Heart left ventricle (tissue), 16 donors: ENCODE measurements around the gene NR2C2AP. TPM values are rescaled to one million over a fixed set of nuclear protein-coding genes. Genes with fewer than 3 reads are reported as not detected.

Source experiments
- ATAC-seq, 4 donors: fragments of 200-7000 bp; cut with Tn5 transposase; one replicate each; pipeline ENCODE4 v1.9.1; 2020 to 2022; ENCODE audit warnings: moderate library complexity in 4 of 4, mild to moderate bottlenecking in 3 of 4, moderate number of reproducible peaks in 1 of 4
- DNase-seq, 5 donors: peaks; one replicate each; pipeline ENCODE4 v3.0.0-alpha.2; 2020
- H3K27ac ChIP-seq, 12 donors: fragments of 200-600 bp; sonication (generic) in 4 of 12; one replicate each; pipeline versions ENCODE4 v1.5.0 to v1.8.0; 2016 to 2022; ENCODE audit warnings: mild to moderate bottlenecking in 2 of 12
- H3K27me3 ChIP-seq, 9 donors: fragments of 200-600 bp; sonication (generic) in 2 of 9; one replicate each; pipeline versions ENCODE4 v1.5.1 to v1.8.0; 2016 to 2022; ENCODE audit warnings: mild to moderate bottlenecking in 3 of 9
- H3K36me3 ChIP-seq, 9 donors: fragments of 200-600 bp; sonication (generic) in 2 of 9; one replicate each; pipeline versions ENCODE4 v1.5.0 to v1.8.0; 2018 to 2022; ENCODE audit warnings: mild to moderate bottlenecking in 2 of 9
- H3K4me1 ChIP-seq, 12 donors: fragments of 200-600 bp; sonication (generic) in 4 of 12; one replicate each; pipeline versions ENCODE4 v1.5.0 to v1.8.0; 2016 to 2022; ENCODE audit warnings: mild to moderate bottlenecking in 3 of 12
- H3K4me3 ChIP-seq, 12 donors: fragments of 200-600 bp; sonication (generic) in 4 of 12; one replicate each; pipeline versions ENCODE4 v1.5.0 to v1.8.0; 2017 to 2022; ENCODE audit warnings: mild to moderate bottlenecking in 9 of 12, moderate library complexity in 4 of 12
- H3K9me3 ChIP-seq, 12 donors: fragments of 200-600 bp; sonication (generic) in 4 of 12; one replicate each; pipeline versions ENCODE4 v1.5.0 to v1.8.0; 2016 to 2022; ENCODE audit warnings: mild to moderate bottlenecking in 1 of 12
- POLR2A ChIP-seq, 2 donors: fragments of 450-650 bp; IDR thresholded peaks; one replicate each; pipeline ENCODE4 v1.6.1; 2017; ENCODE audit warnings: antibody characterized with exemption in 2 of 2, mild to moderate bottlenecking in 2 of 2, moderate library complexity in 2 of 2
- WGBS, 4 donors: extraction: QIAGEN DNeasy Blood & Tissue Kit in 2 of 4; methylation state at CpG; one replicate each; pipeline versions ENCODE4 v1.1.5 to v1.1.7; 2013 to 2018; 5-methylcytosine and 5-hydroxymethylcytosine counted together
- intact Hi-C, 10 donors: fragments of 100-400 bp; cut with DNase I; formaldehyde crosslinking; loops; one replicate each; pipeline versions ENCODE4 v1.11.1 to v1.14.2; 2022
- polyA plus RNA-seq, 2 donors: library from polyadenylated mRNA; stranded (reverse); fragments of 200-250 nt; gene quantifications; one replicate each; pipeline ENCODE4 v1.2.3, GENCODE V29; 2013
- total RNA-seq, 9 donors: library from RNA; depleted of rRNA in 2 of 9; stranded (reverse); fragments of >200 nt in 2 of 9; fragmentation: NEBNext Ultra II Directional in 3 of 9; extraction: Animal tissue kit (Norgen Biotek cat#: 25700) in 3 of 9; gene quantifications; one replicate each; pipeline versions ENCODE4 v1.1.0 to v1.2.4, GENCODE V29; 2016 to 2023
- TF ChIP-seq, protein P1 (sequence below), 12 donors: fragments of 200-600 bp; sonication (generic) in 4 of 12; IDR thresholded peaks; one replicate each; pipeline versions ENCODE4 v1.5.0 to v1.8.0; 2018 to 2022; ENCODE audit warnings: antibody characterized with exemption in 12 of 12, mild to moderate bottlenecking in 5 of 12
- donor health status: ischemic (EF 13 %, LVEDD 7.1; RV severe dilation, severe dysfunction).
- donor health status: healthy with polysubstance abuse.
- donor health status: DM: no; HTN: yes; CAD: no.
- donor health status: DM: no; HTN: no; CAD: no.
- donor health status: ischemic (EF 25% LVEDD 6.9; RV normal size, moderate dysfunction).
- donor health status: ischemic (EF 25% LVEDD 5.7; RV mildly dilated, moderate dysfunction).
- donor health status: healthy.
- donor health status: DM: yes; HTN: yes; CAD: no.
- donor health status: ischemic (EF 35%, LVEDD 5.7; RV mildly dilated, moderate dysfunction).
- donor health status: nonischemic (EF 11% LVEDD 7.7; RV severe dilation, severe dysfunction).
- donor health status: DM: yes; HTN: yes; CAD: no.
- donor health status: PGD.
- donor health status: ischemic (EF 29% LVEDD 5.4; RV normal size, mild dysfunction).
- donor health status: nonischemic (EF 23%, LVEDD 6.1; RV moderate dilation, normal function).

Gene NR2C2AP
- total and polyA plus RNA-seq, 11 donors, result 2.6 to 26.2 (median 6.3) TPM

DNA sequence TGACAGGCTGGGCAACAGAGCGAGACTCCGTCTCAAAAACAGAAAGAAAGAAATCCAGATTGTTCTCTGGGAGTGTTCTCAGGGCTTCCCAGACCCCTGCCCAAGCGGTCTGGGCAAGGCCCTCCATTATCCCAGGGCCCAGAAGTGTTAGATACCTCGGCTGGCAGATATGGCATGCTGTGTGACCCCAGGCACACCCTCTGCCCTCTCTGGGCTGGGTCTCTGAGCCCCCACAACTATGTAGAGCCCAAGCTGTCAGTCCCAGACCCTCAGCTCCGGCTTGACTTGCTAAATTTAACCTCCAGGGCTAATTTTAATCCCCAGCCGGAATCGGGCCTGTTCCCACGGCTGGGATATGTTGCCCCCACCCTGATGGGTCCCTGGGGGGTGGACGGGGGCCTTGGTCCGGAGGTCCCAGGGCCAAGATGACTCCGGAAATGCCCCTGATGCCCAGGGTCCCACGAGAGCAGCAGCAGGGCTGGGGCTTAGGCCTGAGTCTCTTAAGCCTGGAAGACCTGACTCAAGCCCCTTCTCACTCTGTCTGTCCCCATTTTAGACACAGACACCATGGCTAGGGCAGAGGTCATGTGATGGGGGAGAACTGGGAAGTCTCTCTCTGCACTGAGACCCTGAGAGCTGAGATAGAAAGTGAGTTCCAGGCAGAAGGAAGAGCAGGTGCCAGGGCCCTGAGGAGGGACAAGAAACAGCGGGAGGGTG lies 50.4 kb downstream of the NR2C2AP start:
- Histone ChIP-seq H3K9me3 (no peaks in the 10 kb centered on the region), H3K36me3 (peaks cover 0 to 25% (median 6%) of the 10 kb centered on the region in 9 donors), H3K27me3 (no peaks in the 10 kb centered on the region), H3K4me1 (no peaks in the 10 kb centered on the region), H3K4me3 (no peak overlapping the region), H3K27ac (peak overlapping the region in 3 of 12 donors; percentile 34 to 53 (median 37))
- peak in 2 of 5 donors; percentile 34 to 50 for DNase-seq
- 65 to 67% (median 66%) methylated on average over 11 to 13 of the region's 13 CpGs for WGBS, 4 donors
- TF ChIP-seq, protein P1, sequence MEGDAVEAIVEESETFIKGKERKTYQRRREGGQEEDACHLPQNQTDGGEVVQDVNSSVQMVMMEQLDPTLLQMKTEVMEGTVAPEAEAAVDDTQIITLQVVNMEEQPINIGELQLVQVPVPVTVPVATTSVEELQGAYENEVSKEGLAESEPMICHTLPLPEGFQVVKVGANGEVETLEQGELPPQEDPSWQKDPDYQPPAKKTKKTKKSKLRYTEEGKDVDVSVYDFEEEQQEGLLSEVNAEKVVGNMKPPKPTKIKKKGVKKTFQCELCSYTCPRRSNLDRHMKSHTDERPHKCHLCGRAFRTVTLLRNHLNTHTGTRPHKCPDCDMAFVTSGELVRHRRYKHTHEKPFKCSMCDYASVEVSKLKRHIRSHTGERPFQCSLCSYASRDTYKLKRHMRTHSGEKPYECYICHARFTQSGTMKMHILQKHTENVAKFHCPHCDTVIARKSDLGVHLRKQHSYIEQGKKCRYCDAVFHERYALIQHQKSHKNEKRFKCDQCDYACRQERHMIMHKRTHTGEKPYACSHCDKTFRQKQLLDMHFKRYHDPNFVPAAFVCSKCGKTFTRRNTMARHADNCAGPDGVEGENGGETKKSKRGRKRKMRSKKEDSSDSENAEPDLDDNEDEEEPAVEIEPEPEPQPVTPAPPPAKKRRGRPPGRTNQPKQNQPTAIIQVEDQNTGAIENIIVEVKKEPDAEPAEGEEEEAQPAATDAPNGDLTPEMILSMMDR (IDR thresholded peaks at IDR 0.05), result no peak
- no peak for TF ChIP-seq POLR2A (IDR thresholded peaks at IDR 0.05)
- ATAC-seq, result peak in 3 of 4 donors; percentile 16 to 33 (median 26)
- intact Hi-C loops, result no loop called here

- 78 to 80% (median 79%) methylated on average over 11 of the region's 11 CpGs for WGBS, 4 donors
- intact Hi-C loops, result no loop called here
- TF ChIP-seq POLR2A (IDR thresholded peaks at IDR 0.05), result no peak
- TF ChIP-seq, protein P1 (IDR thresholded peaks at IDR 0.05), result no peak
- ATAC-seq (no peak), DNase-seq (no peak)
- H3K4me1 ChIP-seq, result no peaks in the 10 kb centered on the region
- H3K4me3 ChIP-seq, result no peak overlapping the region
- peaks cover 0 to 4% (median 0%) of the 10 kb centered on the region in 12 donors for H3K9me3 ChIP-seq
- H3K27ac ChIP-seq, result no peak overlapping the region
- no peaks in the 10 kb centered on the region for H3K27me3 ChIP-seq
- peaks cover 0 to 30% (median 10%) of the 10 kb centered on the region in 9 donors for H3K36me3 ChIP-seq
These were observed 51.8 kb downstream of the NR2C2AP start for GRCh38 chr19:19151418-19151817.

Other genes with a start within 250 kb of the NR2C2AP start
- gene SUGP2, start 169.9 kb downstream of the NR2C2AP start, total RNA-seq, result 10 to 100 TPM; 36.1 to 76.5 (median 59.4) TPM
- 10 to 100 TPM; 36.8 to 47.8 TPM for gene SUGP2, start 169.9 kb downstream of the NR2C2AP start, polyA plus RNA-seq
- 10 to 100 TPM in 8 of 9 donors, 1 to 10 TPM in 1; 9.9 to 23.6 (median 18.0) TPM for gene ARMC6, start 169.8 kb downstream of the NR2C2AP start, total RNA-seq
- 10 to 100 TPM; 22.4 to 24.7 TPM for gene ARMC6, start 169.8 kb downstream of the NR2C2AP start, polyA plus RNA-seq
- 10 to 100 TPM; 15.7 to 28.0 (median 17.9) TPM for gene SLC25A42, start 139.4 kb downstream of the NR2C2AP start, total RNA-seq
- 10 to 100 TPM; 15.6 to 21.1 TPM for gene SLC25A42, start 139.4 kb downstream of the NR2C2AP start, polyA plus RNA-seq
- gene TMEM161A, start 64.9 kb downstream of the NR2C2AP start, total RNA-seq, result 10 to 100 TPM; 12.3 to 29.7 (median 20.8) TPM
- 10 to 100 TPM; 22.1 to 26.1 TPM for gene TMEM161A, start 64.9 kb downstream of the NR2C2AP start, polyA plus RNA-seq
- under 1 TPM in 8 of 9 donors, not detected in 1; 0.23 to 0.92 (median 0.49) TPM for gene MEF2B, start 33.2 kb downstream of the NR2C2AP start, total RNA-seq
- under 1 TPM; 0.23 to 0.33 TPM for gene MEF2B, start 33.2 kb downstream of the NR2C2AP start, polyA plus RNA-seq
- gene BORCS8, start 11.3 kb downstream of the NR2C2AP start, total RNA-seq, result 10 to 100 TPM; 14.4 to 28.9 (median 22.7) TPM
- gene BORCS8, start 11.3 kb downstream of the NR2C2AP start, polyA plus RNA-seq, result 10 to 100 TPM; 19.6 to 23.4 TPM
- gene RFXANK, start 11.2 kb downstream of the NR2C2AP start, total RNA-seq, result 10 to 100 TPM; 26.5 to 45.7 (median 39.5) TPM
- 10 to 100 TPM; 55.2 to 71.9 TPM for gene RFXANK, start 11.2 kb downstream of the NR2C2AP start, polyA plus RNA-seq
- gene NCAN, start 8.5 kb upstream of the NR2C2AP start, total RNA-seq, result not detected
- gene NCAN, start 8.5 kb upstream of the NR2C2AP start, polyA plus RNA-seq, result not detected
- 1 to 10 TPM in 2 of 9 donors, under 1 TPM in 6, not detected in 1; 0.38 to 1.4 (median 0.65) TPM for gene TM6SF2, start 69.9 kb upstream of the NR2C2AP start, total RNA-seq
- gene TM6SF2, start 69.9 kb upstream of the NR2C2AP start, polyA plus RNA-seq, result under 1 TPM; 0.04 to 0.19 TPM
- gene SUGP1, start 117.1 kb upstream of the NR2C2AP start, total RNA-seq, result 10 to 100 TPM; 34.2 to 53.4 (median 41.9) TPM
- 10 to 100 TPM; 28.7 to 41.0 TPM for gene SUGP1, start 117.1 kb upstream of the NR2C2AP start, polyA plus RNA-seq
- 10 to 100 TPM; 26.5 to 46.4 (median 32.0) TPM for gene MAU2, start 117.4 kb upstream of the NR2C2AP start, total RNA-seq
- 10 to 100 TPM; 15.7 to 28.5 TPM for gene MAU2, start 117.4 kb upstream of the NR2C2AP start, polyA plus RNA-seq
- 10 to 100 TPM; 18.1 to 49.5 (median 35.5) TPM for gene GATAD2A, start 202.3 kb upstream of the NR2C2AP start, total RNA-seq
- 10 to 100 TPM in 1 of 2 donors, 1 to 10 TPM in 1; 7.5 to 27.0 TPM for gene GATAD2A, start 202.3 kb upstream of the NR2C2AP start, polyA plus RNA-seq